GM18499 (cell line): Measurements from ENCODE around the gene E2F8.
A peak's percentile ranks its signal among the peaks of the same experiment; 100 is the strongest.

Source experiments
- ATAC-seq: cut with Tn5 transposase; IDR thresholded peaks from one replicate; pipeline ENCODE4 v1.9.1; 2021; ENCODE audit warnings: moderate number of reproducible peaks; ENCODE audit not compliant: insufficient read depth, unreplicated experiment

Gene E2F8

GRCh38 chr11:19252394-19253152 is 11.8 kb upstream of the E2F8 start:
- ATAC-seq = no peak

- no peak for ATAC-seq
Observed at GRCh38 chr11:19251577-19251976, 10.8 kb upstream of the E2F8 start.

DNA sequence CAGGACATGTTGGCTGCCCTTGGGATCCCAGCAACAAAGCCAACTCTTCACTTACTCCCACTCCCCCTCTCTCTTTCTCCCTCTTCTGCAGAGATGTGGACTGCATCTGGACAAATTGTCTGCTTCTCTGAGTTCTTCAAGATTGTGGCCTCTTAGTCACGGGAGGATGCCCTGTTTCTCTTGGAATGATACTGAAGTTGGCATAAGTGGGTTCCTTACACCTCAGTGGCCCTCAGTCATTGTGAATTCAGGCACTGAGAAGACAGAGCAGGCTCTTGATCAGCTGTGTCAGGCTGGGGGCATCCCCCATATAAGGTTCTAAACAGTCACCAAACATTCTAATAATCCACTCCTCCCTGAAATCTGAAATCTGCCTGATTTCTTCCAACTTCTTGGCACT is 6.1 kb upstream of the E2F8 start:
- ATAC-seq = no peak

DNA sequence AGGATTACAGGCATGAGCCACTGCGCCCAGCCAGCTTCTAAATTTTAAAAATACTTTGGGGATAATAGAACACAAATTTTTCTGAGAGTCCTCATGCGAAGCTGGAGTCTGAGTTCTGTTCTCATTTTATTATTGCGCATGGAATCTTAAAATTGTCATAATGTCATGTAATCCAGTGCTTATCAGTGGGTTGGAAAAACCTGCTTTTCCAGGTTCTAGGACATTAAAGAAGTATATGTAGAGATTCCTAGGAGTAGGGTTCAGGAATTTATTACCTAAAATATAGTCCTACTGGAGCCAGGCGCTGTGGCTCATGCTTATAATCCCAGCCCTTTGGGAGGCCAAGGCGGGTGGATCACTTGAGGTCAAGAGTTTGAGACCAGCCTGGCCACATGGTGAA is 4.6 kb upstream of the E2F8 start:
- no peak for ATAC-seq

DNA sequence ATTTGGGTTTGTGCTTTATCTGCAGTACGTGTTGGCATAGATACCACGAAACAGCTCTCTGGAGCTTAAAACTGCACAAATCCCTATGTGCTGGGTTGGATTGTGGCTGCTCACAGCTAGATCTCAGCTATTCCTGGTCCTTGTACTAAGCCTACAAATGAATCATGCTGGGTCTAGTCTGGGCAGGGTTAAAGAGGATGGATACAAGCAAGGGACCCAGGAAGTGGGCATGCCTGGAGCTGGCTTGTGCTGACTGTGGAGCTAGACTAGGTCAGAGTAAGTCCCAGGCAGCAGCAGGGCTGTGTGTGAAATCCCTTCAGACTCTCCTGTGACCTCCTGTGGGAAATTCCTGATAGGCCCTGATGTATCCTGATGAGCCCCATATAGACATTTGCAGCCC is 3.9 kb upstream of the E2F8 start:
- ATAC-seq = no peak

DNA sequence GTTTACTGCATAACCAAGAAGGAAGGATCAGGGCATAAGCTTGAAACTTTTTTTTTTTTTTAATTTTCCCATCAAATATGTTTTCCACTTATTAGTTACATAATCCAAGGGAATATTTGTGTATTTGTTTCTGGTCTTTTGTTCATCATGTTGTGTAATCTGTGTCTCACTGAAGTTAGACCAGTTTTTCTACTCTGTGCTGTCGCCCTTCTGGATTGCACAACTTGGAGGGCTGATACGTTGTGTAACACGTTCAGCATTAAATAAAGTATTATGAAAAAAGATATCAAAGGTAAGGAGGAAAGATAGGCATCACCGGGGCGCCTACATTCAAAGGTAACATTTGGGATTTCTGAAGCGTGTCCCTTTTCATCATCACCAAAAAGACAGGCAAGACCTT is 3.3 kb upstream of the E2F8 start:
- no peak for ATAC-seq

GRCh38 chr11:19243613-19244012 is 2.9 kb upstream of the E2F8 start:
- no peak for ATAC-seq

DNA sequence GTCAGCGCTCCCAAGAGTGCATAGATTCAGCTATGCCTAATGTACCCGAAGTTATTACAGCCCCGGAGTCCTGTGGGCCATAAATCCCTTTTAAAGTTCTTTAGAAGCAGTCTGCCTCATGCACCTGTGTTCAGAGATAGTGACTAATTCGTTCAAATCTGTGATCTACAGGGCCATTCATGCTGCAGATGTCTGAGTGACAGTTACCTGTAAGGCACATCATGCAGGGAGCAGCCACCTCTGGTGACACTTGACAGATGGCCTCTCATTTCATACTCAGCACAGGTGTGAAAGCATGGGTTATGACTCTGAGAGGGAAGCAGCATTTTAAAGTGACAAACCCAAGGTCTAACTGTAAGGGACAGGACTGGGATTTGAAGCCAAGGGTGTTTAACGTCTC is 2.4 kb upstream of the E2F8 start:
- ATAC-seq = no peak

DNA sequence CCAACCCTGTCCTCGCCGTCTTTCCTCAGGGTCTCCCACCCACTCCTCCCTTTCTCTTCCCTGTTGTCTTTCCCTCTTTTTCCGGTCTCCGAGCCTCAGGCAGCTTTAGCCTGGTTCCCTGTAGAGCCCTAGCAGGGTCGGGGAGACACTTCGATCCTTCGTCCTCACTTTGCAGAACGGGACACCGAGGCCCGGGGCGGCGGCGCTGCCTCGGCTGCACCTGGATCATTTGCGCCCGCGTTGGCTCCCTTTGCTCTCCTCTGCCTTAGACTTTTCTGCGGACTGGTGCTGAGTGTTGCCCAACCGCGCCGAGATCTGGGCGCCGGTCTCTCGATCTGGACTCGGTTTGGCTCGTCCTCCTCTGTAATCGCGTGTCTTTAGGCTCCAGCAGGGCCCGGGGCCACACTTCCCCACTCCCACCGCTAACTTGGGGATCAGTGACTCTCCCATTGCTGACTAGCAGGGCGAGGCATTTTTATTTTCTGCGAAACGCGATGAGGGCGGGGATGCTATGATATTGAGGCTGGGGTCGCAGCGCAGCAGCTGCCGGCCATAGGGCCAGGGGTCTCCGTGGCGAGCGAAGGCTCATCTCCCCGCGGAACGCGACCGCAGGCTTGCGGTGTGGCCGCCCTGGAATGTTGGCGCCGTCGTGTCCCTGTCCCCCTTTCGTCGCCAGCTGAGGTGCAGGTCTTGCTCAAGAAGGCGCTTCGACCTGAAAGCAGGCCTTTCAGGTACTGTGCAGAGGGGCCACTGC is 1.6 kb upstream of the E2F8 start:
- ATAC-seq = no peak

DNA sequence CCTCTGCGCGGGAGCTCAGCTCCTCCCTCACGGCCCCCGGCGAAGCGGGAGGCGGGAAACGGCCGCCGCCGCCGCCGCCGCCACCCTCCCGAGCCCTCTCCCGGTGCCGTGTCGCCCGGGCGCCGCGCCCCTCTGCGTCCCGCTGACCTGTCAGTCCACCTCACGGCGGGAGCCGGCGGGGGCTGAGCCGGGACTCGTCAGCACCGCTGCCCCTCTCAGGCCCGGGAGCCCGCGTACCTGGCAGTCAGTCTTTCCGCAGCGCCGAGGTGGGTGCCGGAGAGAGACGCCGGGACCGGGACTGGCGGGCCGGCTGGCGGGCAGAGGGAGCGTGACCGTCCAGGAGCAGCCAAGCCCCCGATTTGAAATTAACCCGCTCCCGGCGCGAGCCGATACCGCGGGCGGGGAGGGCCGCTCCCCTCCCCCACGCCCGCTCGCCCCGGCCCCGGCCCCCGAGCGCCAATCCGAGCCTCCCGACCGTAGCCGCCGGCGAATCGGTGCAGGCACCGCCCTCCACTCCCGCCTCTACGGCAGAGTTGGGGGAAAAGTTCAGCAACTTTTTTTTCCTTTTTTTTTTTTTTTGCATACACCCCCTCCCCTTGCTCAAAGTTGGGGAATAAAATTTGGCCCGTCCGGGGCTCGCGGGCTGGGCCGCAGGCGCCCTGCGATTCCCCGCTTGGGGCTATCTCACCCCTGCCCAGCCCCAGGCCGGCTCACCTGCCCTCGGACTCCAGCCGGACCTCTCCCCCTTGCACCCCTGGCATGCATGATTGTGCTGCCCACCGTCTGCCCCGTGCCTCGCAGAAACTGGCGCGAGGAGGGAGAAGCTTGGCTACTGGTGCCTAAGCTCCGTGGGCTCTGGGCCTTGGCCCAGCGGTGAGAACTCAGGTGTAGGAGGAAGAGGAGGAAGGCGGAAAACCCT is 774 bp upstream of the E2F8 start:
- ATAC-seq = peak; percentile 28

DNA sequence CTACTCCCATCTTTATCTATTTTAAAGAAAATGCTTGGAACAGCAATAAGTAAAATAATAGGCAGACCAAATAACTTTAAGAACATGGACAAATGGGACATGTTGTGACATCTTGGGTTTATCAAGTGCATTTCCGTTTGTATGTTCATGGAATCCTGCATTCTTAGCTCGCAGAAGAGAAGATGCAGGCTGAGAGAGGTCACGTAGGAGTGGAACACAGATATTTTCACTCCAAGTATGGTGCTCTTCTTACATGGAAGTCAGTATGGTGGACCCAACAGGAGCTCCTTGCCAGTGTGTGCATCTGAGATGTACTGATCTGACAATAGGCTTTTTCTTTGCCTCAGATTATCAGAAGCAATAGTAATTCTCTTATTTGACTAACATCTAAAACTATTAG is 1.7 kb downstream of the E2F8 start:
- no peak for ATAC-seq

GRCh38 chr11:19237813-19238212 is 2.9 kb downstream of the E2F8 start:
- no peak for ATAC-seq

- no peak for ATAC-seq
Observed at GRCh38 chr11:19237381-19237780, 3.4 kb downstream of the E2F8 start.

GRCh38 chr11:19234231-19234817 is 6.4 kb downstream of the E2F8 start:
- ATAC-seq = no peak

GRCh38 chr11:19232910-19233503 is 7.7 kb downstream of the E2F8 start:
- ATAC-seq = no peak

GRCh38 chr11:19229671-19230070 is 11.1 kb downstream of the E2F8 start:
- no peak for ATAC-seq

DNA sequence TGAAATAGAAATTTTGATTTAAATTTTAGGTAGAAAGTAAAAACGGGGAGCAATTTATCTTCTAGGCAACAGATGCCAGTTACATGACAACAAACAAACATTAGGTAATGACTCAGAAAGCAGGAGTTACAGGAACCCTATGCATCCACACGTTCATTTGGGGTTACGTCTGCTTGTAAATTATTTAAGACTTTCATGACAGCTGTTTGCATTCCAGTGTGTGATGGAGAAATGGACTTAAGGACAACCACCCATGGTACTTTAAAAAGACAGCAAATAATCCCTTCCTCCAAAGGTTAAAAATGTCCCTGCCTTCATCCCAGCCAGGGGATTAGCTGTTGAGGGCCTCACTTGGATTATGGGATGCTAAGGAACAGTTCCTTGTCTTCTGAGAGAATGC is 11.8 kb downstream of the E2F8 start:
- ATAC-seq = no peak

DNA sequence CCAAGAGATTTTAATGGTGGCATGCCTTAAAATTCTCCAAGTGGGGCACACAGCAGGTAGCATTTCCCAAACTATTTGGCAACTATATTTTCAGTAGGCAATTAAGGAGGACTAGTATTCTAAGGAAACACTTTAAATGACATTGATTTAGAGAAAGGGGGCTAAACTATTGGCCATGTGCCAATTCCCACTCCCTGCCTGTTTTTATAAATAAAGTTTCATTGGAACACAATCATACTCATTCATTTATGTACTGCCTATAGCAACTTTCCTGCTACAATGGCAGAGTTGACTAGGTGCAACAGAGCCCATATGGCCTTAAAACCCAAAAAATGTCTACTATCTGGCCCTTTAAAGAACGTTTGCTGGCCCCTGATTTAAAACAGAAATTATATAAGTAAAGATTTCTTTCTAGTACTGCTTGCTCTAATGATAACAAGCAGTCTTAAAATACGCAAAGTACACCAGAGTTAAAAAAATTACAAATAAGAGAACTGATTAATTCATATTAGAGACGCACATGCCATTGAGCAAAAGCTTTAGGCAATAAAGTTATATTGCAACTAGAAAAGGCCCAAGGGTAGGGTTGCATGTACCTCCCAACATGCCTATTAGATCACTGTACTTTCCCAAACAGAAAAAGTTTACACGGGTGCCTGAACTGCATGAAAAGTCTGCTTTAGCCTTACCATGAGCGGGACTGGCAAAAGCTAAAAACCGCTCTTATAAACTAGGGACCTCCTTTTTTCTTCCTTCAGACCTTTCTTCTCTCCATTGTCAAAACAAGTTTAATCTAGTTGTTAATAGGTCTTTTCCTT is 14.2 kb downstream of the E2F8 start:
- ATAC-seq = no peak

GRCh38 chr11:19225581-19225980 is 15.2 kb downstream of the E2F8 start:
- ATAC-seq = no peak
